ENCODE data around the gene PVALB. TPM values are rescaled to one million over a fixed set of nuclear protein-coding genes. Genes with fewer than 3 reads are reported as not detected.

The PVALB gene
- total and polyA plus RNA-seq, 9 of the 15 experiments (the other 6 are each of a cell fraction or from before 2014, with no cell fraction given) = not detected

DNA sequence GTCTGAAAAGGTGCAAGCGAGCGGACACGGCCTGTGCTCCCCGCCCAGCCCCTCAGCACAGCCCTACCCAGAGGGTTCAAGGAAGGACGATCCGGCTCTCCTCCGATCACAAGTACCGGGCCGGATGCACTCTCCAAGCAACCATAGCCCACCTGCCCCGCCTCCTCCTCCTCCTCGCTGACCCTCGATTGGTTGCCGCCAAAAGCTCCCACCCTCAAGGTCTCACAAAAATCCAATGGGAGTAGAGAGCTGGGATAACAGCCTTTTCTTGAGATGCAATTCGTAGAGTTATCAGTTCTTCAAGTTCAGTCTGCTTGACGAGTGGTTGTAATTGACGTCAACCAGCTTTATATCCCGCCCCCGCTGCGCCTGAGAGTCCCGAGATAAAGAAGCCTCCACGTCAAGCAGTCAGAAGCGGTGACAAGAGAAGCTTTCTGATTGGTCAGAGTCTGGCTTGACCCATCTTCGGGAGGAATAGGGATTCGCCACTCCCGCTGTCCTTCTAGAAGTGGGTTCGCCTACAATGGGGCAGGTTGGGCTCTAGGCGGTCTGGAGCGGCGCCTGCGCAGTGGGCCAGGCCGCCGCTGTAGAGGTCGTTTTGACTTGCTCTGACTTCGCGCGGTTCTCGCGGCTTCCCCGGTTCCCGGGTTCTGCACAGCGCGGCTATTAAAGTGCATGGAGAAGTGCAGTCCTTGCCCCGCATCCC is 40.7 kb downstream of the PVALB start, which contains the start of gene IFT27 (continued):
- TF ChIP-seq, protein P1, sequence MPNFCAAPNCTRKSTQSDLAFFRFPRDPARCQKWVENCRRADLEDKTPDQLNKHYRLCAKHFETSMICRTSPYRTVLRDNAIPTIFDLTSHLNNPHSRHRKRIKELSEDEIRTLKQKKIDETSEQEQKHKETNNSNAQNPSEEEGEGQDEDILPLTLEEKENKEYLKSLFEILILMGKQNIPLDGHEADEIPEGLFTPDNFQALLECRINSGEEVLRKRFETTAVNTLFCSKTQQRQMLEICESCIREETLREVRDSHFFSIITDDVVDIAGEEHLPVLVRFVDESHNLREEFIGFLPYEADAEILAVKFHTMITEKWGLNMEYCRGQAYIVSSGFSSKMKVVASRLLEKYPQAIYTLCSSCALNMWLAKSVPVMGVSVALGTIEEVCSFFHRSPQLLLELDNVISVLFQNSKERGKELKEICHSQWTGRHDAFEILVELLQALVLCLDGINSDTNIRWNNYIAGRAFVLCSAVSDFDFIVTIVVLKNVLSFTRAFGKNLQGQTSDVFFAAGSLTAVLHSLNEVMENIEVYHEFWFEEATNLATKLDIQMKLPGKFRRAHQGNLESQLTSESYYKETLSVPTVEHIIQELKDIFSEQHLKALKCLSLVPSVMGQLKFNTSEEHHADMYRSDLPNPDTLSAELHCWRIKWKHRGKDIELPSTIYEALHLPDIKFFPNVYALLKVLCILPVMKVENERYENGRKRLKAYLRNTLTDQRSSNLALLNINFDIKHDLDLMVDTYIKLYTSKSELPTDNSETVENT (CRISPR knock-in tag; IDR thresholded peaks at IDR 0.05) = no peak
- TF ChIP-seq ZC3H8 (IDR thresholded peaks at IDR 0.05) = no peak
- no peak for TF ChIP-seq ZNF175 (CRISPR knock-in tag; IDR thresholded peaks at IDR 0.05; ENCODE audit: low read depth)
- no peak for TF ChIP-seq HDAC6 (IDR thresholded peaks at IDR 0.05; ENCODE audit: low read depth, low read length)
- TF ChIP-seq, protein P2, sequence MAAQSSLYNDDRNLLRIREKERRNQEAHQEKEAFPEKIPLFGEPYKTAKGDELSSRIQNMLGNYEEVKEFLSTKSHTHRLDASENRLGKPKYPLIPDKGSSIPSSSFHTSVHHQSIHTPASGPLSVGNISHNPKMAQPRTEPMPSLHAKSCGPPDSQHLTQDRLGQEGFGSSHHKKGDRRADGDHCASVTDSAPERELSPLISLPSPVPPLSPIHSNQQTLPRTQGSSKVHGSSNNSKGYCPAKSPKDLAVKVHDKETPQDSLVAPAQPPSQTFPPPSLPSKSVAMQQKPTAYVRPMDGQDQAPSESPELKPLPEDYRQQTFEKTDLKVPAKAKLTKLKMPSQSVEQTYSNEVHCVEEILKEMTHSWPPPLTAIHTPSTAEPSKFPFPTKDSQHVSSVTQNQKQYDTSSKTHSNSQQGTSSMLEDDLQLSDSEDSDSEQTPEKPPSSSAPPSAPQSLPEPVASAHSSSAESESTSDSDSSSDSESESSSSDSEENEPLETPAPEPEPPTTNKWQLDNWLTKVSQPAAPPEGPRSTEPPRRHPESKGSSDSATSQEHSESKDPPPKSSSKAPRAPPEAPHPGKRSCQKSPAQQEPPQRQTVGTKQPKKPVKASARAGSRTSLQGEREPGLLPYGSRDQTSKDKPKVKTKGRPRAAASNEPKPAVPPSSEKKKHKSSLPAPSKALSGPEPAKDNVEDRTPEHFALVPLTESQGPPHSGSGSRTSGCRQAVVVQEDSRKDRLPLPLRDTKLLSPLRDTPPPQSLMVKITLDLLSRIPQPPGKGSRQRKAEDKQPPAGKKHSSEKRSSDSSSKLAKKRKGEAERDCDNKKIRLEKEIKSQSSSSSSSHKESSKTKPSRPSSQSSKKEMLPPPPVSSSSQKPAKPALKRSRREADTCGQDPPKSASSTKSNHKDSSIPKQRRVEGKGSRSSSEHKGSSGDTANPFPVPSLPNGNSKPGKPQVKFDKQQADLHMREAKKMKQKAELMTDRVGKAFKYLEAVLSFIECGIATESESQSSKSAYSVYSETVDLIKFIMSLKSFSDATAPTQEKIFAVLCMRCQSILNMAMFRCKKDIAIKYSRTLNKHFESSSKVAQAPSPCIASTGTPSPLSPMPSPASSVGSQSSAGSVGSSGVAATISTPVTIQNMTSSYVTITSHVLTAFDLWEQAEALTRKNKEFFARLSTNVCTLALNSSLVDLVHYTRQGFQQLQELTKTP (IDR thresholded peaks at IDR 0.05; ENCODE audit: low read depth in 1 of 2, partially characterized antibody in 2 of 2) = no peak
- TF ChIP-seq, protein P3, sequence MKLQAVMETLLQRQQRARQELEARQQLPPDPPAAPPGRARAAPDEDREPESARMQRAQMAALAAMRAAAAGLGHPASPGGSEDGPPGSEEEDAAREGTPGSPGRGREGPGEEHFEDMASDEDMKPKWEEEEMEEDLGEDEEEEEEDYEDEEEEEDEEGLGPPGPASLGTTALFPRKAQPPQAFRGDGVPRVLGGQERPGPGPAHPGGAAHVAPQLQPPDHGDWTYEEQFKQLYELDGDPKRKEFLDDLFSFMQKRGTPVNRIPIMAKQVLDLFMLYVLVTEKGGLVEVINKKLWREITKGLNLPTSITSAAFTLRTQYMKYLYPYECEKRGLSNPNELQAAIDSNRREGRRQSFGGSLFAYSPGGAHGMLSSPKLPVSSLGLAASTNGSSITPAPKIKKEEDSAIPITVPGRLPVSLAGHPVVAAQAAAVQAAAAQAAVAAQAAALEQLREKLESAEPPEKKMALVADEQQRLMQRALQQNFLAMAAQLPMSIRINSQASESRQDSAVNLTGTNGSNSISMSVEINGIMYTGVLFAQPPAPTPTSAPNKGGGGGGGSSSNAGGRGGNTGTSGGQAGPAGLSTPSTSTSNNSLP (IDR thresholded peaks at IDR 0.05; ENCODE audit: borderline replicate concordance, low read depth, low read length) = 0 out of 2 replicates have a peak, but pooled peaks have one; percentile 19
- no peak for TF ChIP-seq COPS2 (conservative IDR thresholded peaks at IDR 0.05)
- TF ChIP-seq, protein P4, sequence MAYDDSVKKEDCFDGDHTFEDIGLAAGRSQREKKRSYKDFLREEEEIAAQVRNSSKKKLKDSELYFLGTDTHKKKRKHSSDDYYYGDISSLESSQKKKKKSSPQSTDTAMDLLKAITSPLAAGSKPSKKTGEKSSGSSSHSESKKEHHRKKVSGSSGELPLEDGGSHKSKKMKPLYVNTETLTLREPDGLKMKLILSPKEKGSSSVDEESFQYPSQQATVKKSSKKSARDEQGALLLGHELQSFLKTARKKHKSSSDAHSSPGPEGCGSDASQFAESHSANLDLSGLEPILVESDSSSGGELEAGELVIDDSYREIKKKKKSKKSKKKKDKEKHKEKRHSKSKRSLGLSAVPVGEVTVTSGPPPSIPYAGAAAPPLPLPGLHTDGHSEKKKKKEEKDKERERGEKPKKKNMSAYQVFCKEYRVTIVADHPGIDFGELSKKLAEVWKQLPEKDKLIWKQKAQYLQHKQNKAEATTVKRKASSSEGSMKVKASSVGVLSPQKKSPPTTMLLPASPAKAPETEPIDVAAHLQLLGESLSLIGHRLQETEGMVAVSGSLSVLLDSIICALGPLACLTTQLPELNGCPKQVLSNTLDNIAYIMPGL (CRISPR knock-in tag; IDR thresholded peaks at IDR 0.05) = no peak
- TF ChIP-seq ASH1L (IDR thresholded peaks at IDR 0.05; ENCODE audit: borderline replicate concordance, low read depth, partially characterized antibody) = peak; percentile 88
- TF ChIP-seq POLR2G (IDR thresholded peaks at IDR 0.05; ENCODE audit: low read depth, low read length) = no peak
- no peak for TF ChIP-seq TCF7 (IDR thresholded peaks at IDR 0.05; ENCODE audit: borderline replicate concordance)
- TF ChIP-seq MTA3 (IDR thresholded peaks at IDR 0.05; ENCODE audit: borderline replicate concordance) = no peak
- TF ChIP-seq TRIM28 (IDR thresholded peaks at IDR 0.05) = no peak
- TF ChIP-seq, protein P5, sequence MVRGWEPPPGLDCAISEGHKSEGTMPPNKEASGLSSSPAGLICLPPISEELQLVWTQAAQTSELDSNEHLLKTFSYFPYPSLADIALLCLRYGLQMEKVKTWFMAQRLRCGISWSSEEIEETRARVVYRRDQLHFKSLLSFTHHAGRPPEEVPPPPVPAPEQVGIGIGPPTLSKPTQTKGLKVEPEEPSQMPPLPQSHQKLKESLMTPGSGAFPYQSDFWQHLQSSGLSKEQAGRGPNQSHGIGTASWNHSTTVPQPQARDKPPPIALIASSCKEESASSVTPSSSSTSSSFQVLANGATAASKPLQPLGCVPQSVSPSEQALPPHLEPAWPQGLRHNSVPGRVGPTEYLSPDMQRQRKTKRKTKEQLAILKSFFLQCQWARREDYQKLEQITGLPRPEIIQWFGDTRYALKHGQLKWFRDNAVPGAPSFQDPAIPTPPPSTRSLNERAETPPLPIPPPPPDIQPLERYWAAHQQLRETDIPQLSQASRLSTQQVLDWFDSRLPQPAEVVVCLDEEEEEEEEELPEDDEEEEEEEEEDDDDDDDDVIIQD (CRISPR knock-in tag; IDR thresholded peaks at IDR 0.05) = no peak
- no peak for TF ChIP-seq FIP1L1 (IDR thresholded peaks at IDR 0.05; ENCODE audit: low read depth, low read length, poor library complexity, severe bottlenecking)
- TF ChIP-seq ZNF778 (CRISPR knock-in tag; IDR thresholded peaks at IDR 0.05) = no peak

Measured in K562 (cell line).